Fibroblast of lung (primary cell): ENCODE results near the gene PATJ.

Experiments
- EZH2 ChIP-seq: IDR thresholded peaks from 2 replicates; pipeline ENCODE4 v1.5.1; 2012; ENCODE audit warnings: low read length, control low read depth, mild to moderate bottlenecking; ENCODE audit errors: missing control alignments
- TF ChIP-seq, protein P1 (sequence below), 2 donors: IDR thresholded peaks in 1 of 2; conservative IDR thresholded peaks in 1 of 2; 1 replicate in 1 of 2; 2 replicates in 1 of 2; pipeline ENCODE4 v1.5.1; 2011 to 2012; ENCODE audit warnings: low read length in 2 of 2, control low read depth in 1 of 2, inconsistent platforms in 1 of 2, low read depth in 1 of 2, mild to moderate bottlenecking in 1 of 2

DNA sequence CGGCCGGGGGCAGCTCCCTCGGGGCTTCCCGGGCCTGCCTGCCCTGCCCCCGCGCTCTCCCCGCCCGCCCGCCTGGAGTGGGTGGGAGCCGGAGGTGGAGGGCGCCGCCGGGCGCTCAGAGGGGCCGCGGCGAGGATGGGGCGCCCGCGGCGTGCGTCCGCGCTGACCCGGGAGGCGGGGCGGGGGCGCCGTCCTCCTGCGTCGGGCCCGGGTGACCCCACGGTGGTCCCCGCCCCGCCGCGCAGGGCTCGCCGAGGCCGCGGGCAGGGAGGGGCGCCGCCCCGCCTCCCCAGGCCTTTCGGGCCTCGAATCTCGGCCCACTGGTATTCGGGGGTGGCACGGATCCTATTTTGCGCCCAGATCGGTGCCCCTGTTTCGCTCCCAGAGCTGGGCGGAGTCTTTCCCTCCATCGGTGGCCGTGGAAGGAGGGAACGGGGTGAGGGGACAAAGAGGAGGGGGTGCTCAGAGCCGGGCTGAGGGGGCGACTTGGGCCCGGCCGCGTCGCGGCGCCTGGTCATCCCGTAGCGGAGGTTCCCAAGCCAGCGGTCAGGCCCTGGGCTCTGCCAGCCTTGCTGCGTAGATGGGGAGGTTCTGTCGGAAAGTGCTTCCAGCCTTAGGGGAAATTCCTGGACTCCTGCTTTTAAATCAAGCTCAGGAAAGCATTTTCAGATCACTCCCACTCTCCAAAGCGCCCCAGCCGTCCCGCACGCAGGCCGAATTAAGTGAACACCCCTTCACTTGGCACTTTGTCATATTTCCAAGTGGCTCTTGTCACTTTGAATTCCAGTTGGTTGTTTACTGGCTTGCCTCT lies 545 bp downstream of the PATJ start:
- TF ChIP-seq, protein P1, sequence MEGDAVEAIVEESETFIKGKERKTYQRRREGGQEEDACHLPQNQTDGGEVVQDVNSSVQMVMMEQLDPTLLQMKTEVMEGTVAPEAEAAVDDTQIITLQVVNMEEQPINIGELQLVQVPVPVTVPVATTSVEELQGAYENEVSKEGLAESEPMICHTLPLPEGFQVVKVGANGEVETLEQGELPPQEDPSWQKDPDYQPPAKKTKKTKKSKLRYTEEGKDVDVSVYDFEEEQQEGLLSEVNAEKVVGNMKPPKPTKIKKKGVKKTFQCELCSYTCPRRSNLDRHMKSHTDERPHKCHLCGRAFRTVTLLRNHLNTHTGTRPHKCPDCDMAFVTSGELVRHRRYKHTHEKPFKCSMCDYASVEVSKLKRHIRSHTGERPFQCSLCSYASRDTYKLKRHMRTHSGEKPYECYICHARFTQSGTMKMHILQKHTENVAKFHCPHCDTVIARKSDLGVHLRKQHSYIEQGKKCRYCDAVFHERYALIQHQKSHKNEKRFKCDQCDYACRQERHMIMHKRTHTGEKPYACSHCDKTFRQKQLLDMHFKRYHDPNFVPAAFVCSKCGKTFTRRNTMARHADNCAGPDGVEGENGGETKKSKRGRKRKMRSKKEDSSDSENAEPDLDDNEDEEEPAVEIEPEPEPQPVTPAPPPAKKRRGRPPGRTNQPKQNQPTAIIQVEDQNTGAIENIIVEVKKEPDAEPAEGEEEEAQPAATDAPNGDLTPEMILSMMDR (conservative IDR thresholded peaks at IDR 0.05 in 1 of 2, IDR thresholded peaks at IDR 0.05 in 1 of 2; ENCODE audit: low read depth in 1 of 2, low read length in 2 of 2) = no peak
- no peak for TF ChIP-seq EZH2
